Hepatocyte (in vitro differentiated cells): ENCODE measurements around the gene SNTB2. TPM values are rescaled to one million over a fixed set of nuclear protein-coding genes. Genes with fewer than 3 reads are reported as not detected.

Source experiments
- DNase-seq: peaks from one replicate; pipeline ENCODE4 v3.0.0-alpha.2; 2016; ENCODE audit warnings: low spot score
- H2AFZ ChIP-seq: fragments of 200-600 bp; sonication (generic); 2 replicates; pipeline ENCODE4 v1.6.0; 2016; ENCODE audit warnings: antibody characterized with exemption, mild to moderate bottlenecking
- H3K27ac ChIP-seq: fragments of 200-600 bp; sonication (generic); 2 replicates; pipeline ENCODE4 v1.5.1; 2016; ENCODE audit warnings: mild to moderate bottlenecking
- H3K27me3 ChIP-seq: fragments of 200-600 bp; sonication (generic); 2 replicates; pipeline ENCODE4 v1.6.1; 2016
- H3K36me3 ChIP-seq: fragments of 200-600 bp; sonication (generic); replicated peaks from 2 replicates; pipeline ENCODE4 v1.5.1; 2016; ENCODE audit warnings: low read depth; ENCODE audit not compliant: insufficient read depth
- H3K4me1 ChIP-seq: fragments of 200-600 bp; sonication (generic); 2 replicates; pipeline ENCODE4 v1.5.1; 2016; ENCODE audit warnings: mild to moderate bottlenecking, moderate library complexity; ENCODE audit not compliant: insufficient read depth
- H3K4me2 ChIP-seq: fragments of 200-600 bp; sonication (generic); 2 replicates; pipeline ENCODE4 v1.6.0; 2016
- H3K4me3 ChIP-seq: fragments of 200-600 bp; sonication (generic); 2 replicates; pipeline ENCODE4 v1.5.1; 2016; ENCODE audit warnings: mild to moderate bottlenecking
- H3K79me2 ChIP-seq: fragments of 200-600 bp; sonication (generic); 2 replicates; pipeline ENCODE4 v1.6.0; 2017; ENCODE audit warnings: mild to moderate bottlenecking
- H3K9me2 ChIP-seq: fragments of 200-600 bp; sonication (generic); replicated peaks from 2 replicates; pipeline ENCODE4 v1.6.0; 2017; ENCODE audit warnings: mild to moderate bottlenecking; ENCODE audit not compliant: insufficient read depth
- H3K9me3 ChIP-seq: fragments of 200-600 bp; sonication (generic); 2 replicates; pipeline ENCODE4 v1.5.1; 2016; ENCODE audit warnings: low read depth, mild to moderate bottlenecking
- H4K20me1 ChIP-seq: fragments of 200-600 bp; sonication (generic); 2 replicates; pipeline ENCODE4 v1.6.0; 2016; ENCODE audit warnings: mild to moderate bottlenecking; ENCODE audit not compliant: insufficient read depth, poor library complexity, severe bottlenecking
- EZH2 ChIP-seq: fragments of 200-600 bp; sonication (generic); IDR thresholded peaks from 2 replicates; pipeline ENCODE4 v1.6.1; 2016; ENCODE audit warnings: antibody characterized with exemption, mild to moderate bottlenecking, borderline replicate concordance
- EZH2phosphoT487 ChIP-seq: fragments of 200-600 bp; sonication (generic); IDR thresholded peaks from one replicate; pipeline ENCODE4 v1.6.1; 2018; ENCODE audit warnings: antibody characterized with exemption, mild to moderate bottlenecking, low read depth, moderate library complexity; ENCODE audit not compliant: unreplicated experiment, severe bottlenecking
- WGBS: methylation state at CpG from one replicate; pipeline ENCODE4 v1.1.6; 2016; ENCODE audit warnings: low lambda C conversion rate; ENCODE audit errors: missing lambda C conversion rate; 5-methylcytosine and 5-hydroxymethylcytosine counted together
- polyA plus RNA-seq: library from polyadenylated mRNA; unstranded; fragments of >200 nt; fragmentation: Nextera tagmentation; extraction: Ambion mirVana; gene quantifications from 2 replicates; pipeline ENCODE4 v1.2.1, GENCODE V29; 2016
- total RNA-seq: library from RNA; depleted of rRNA; stranded (reverse); fragments of >200 nt; gene quantifications from 2 replicates; pipeline ENCODE4 v1.2.3, GENCODE V29; 2014
- TF ChIP-seq, protein P1 (sequence below): fragments of 200-600 bp; sonication (generic); IDR thresholded peaks from 2 replicates; pipeline ENCODE4 v1.5.1; 2016; ENCODE audit warnings: antibody characterized with exemption, mild to moderate bottlenecking; ENCODE audit not compliant: poor library complexity

SNTB2 gene
- total and polyA plus RNA-seq, 2 experiments from 2014 or later = 21.5 to 36.7 TPM

DNA sequence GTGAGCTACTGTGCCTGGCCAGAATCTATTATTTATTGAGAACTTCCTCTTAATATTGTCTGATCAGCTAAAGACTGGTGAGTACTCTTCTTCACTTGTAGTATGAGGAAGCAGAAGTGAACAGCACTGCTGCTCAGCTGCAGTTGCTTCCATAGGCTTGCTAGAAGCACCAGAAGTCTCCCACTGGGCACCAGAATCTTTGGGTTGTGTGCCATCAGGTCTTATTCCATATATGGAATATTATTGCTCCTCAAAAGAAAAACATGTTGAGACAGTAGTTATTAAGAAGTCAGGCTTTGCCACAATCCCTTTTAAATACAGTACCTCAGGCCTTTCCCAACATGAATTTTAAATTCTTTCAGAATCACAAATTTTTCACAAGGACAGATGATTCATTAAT lies 17.2 kb downstream of the SNTB2 start:
- no peaks in the 10 kb centered on the region for H3K36me3 ChIP-seq
- no peak for DNase-seq
- no peak overlapping the region for H3K4me2 ChIP-seq
- no peaks in the 10 kb centered on the region for H3K9me3 ChIP-seq
- no peaks in the 10 kb centered on the region for H3K27me3 ChIP-seq
- H3K9me2 ChIP-seq = no peaks in the 10 kb centered on the region
- TF ChIP-seq, protein P1, sequence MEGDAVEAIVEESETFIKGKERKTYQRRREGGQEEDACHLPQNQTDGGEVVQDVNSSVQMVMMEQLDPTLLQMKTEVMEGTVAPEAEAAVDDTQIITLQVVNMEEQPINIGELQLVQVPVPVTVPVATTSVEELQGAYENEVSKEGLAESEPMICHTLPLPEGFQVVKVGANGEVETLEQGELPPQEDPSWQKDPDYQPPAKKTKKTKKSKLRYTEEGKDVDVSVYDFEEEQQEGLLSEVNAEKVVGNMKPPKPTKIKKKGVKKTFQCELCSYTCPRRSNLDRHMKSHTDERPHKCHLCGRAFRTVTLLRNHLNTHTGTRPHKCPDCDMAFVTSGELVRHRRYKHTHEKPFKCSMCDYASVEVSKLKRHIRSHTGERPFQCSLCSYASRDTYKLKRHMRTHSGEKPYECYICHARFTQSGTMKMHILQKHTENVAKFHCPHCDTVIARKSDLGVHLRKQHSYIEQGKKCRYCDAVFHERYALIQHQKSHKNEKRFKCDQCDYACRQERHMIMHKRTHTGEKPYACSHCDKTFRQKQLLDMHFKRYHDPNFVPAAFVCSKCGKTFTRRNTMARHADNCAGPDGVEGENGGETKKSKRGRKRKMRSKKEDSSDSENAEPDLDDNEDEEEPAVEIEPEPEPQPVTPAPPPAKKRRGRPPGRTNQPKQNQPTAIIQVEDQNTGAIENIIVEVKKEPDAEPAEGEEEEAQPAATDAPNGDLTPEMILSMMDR = no peak
- no peak for TF ChIP-seq EZH2phosphoT487
- TF ChIP-seq EZH2 = no peak
- no peak overlapping the region for H3K27ac ChIP-seq
- H3K4me1 ChIP-seq = peaks cover 17% of the 10 kb centered on the region
- no peak overlapping the region for H2AFZ ChIP-seq
- H3K79me2 ChIP-seq = peaks cover 78% of the 10 kb centered on the region
- H4K20me1 ChIP-seq = no peaks in the 10 kb centered on the region
- no peak overlapping the region for H3K4me3 ChIP-seq

DNA sequence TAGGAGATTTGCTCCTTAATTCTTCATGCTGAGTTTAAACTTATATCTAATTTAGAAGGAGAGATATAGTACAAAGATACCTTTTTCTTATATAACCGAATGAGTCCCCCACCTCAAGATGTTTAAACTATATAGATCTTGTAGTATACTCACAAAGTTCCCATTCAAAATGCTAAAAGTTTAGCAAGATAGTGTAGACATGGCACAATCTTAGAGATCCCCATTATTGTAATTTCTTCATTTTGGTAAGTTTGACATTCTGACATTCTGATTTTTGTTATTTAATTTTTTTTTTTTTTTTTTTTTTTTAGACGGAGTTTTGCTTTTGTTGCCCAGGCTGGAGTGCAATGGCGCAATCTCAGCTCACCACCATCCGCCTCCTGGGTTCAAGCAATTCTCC lies 22.8 kb downstream of the SNTB2 start:
- no peak for DNase-seq
- Histone ChIP-seq H3K27me3 (no peaks in the 10 kb centered on the region), H3K9me3 (no peaks in the 10 kb centered on the region), H3K27ac (no peak overlapping the region), H3K9me2 (no peaks in the 10 kb centered on the region), H4K20me1 (no peaks in the 10 kb centered on the region), H3K4me1 (no peaks in the 10 kb centered on the region), H3K36me3 (no peaks in the 10 kb centered on the region), H3K4me2 (no peak overlapping the region), H3K79me2 (peaks cover 84% of the 10 kb centered on the region), H3K4me3 (no peak overlapping the region), H2AFZ (no peak overlapping the region)
- 97% methylated on average over 4 of the region's 4 CpGs for WGBS
- TF ChIP-seq EZH2phosphoT487 (no peak), EZH2 (no peak)
- TF ChIP-seq, protein P1 = no peak

DNA sequence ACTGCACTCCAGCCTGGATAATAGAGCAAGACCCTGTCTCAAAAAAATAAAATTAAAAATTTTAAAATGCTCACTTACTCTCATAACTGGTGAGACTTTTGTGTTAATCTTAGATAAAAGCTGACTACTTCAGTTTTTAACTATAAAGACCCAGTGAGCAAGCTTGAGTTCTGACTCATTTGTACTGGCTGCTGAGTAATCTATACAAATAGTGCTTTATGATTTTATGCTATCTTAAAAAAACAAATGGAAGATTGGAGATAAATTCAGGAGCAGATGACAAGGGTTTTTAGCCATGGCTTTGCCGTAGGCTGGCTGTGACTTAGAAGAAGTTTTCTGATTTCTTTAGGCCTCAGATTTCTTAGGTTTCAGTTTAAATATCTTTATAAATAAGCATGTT lies 30.5 kb downstream of the SNTB2 start:
- Histone ChIP-seq H3K27me3 (no peaks in the 10 kb centered on the region), H3K79me2 (peaks cover 78% of the 10 kb centered on the region), H4K20me1 (no peaks in the 10 kb centered on the region), H3K9me2 (no peaks in the 10 kb centered on the region), H3K4me2 (peak overlapping the region; percentile 60), H3K4me3 (no peak overlapping the region), H3K27ac (peak overlapping the region; percentile 50), H2AFZ (no peak overlapping the region), H3K4me1 (peaks cover 23% of the 10 kb centered on the region), H3K9me3 (no peaks in the 10 kb centered on the region), H3K36me3 (no peaks in the 10 kb centered on the region)
- 49% methylated on average over 1 of the region's 1 CpG for WGBS
- TF ChIP-seq EZH2phosphoT487 (no peak), EZH2 (no peak)
- TF ChIP-seq, protein P1 = no peak
- DNase-seq = peak; percentile 40

DNA sequence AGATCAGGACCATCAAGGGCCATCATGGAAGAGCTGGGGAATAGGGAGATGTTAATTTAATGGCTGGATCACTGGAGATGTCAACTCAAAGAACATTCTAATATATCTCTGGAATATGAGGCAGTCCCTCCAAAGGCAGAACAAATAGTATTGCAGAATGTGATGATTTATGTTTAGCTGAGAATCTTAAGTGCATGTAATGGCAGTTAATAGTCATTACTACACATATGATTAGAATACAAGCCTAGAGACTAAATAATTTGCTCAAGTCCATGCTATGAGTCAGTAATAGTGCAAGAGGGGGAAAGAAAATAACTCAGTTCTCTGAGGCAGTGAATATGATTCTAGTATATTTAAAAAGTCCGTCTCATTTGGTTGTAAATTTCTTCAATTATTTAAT lies 32.3 kb downstream of the SNTB2 start:
- no peaks in the 10 kb centered on the region for H3K27me3 ChIP-seq
- H3K27ac ChIP-seq = peak overlapping the region; percentile 50
- DNase-seq = no peak
- no peaks in the 10 kb centered on the region for H3K36me3 ChIP-seq
- no peak overlapping the region for H3K4me2 ChIP-seq
- H3K9me2 ChIP-seq = no peaks in the 10 kb centered on the region
- H3K79me2 ChIP-seq = peaks cover 76% of the 10 kb centered on the region
- H3K4me3 ChIP-seq = no peak overlapping the region
- 89% methylated on average over 1 of the region's 1 CpG for WGBS
- H3K4me1 ChIP-seq = peaks cover 23% of the 10 kb centered on the region
- TF ChIP-seq EZH2phosphoT487 (no peak), EZH2 (no peak)
- TF ChIP-seq, protein P1 = no peak
- H4K20me1 ChIP-seq = no peaks in the 10 kb centered on the region
- H2AFZ ChIP-seq = no peak overlapping the region
- no peaks in the 10 kb centered on the region for H3K9me3 ChIP-seq
